Neural cell (in vitro differentiated cells): ENCODE measurements around the gene DIAPH2. TPM values are rescaled to one million over a fixed set of nuclear protein-coding genes. Genes with fewer than 3 reads are reported as not detected.

Experiments used
- H2AFZ ChIP-seq: fragments of 200-600, 300-800 bp; sonication (generic), shearing (Covaris generic); 2 replicates; pipeline ENCODE4 v1.6.0; 2014; ENCODE audit warnings: low read depth, mild to moderate bottlenecking, antibody characterized with exemption, low read length, moderate library complexity
- H3F3A ChIP-seq: fragments of 200-600 bp; shearing (Covaris generic); 2 replicates; pipeline ENCODE4 v1.6.1; 2016; ENCODE audit warnings: mild to moderate bottlenecking, moderate library complexity, mixed read lengths, antibody characterized with exemption, low read length; ENCODE audit not compliant: insufficient read depth, poor library complexity, severe bottlenecking
- H3K27ac ChIP-seq: fragments of 200-600, 300-800 bp; sonication (generic), shearing (Covaris generic); 2 replicates; pipeline ENCODE4 v1.5.1; 2014; ENCODE audit warnings: mild to moderate bottlenecking, low read length, moderate library complexity
- H3K27me3 ChIP-seq: fragments of 300-800, 200-600 bp; sonication (generic), shearing (Covaris generic); 2 replicates; pipeline ENCODE4 v1.6.0; 2014; ENCODE audit warnings: mild to moderate bottlenecking, low read depth, low read length, moderate library complexity; ENCODE audit not compliant: insufficient read depth
- H3K36me3 ChIP-seq: fragments of 300-800, 200-600 bp; sonication (generic), shearing (Covaris generic); 2 replicates; pipeline ENCODE4 v1.5.1; 2014; ENCODE audit warnings: mild to moderate bottlenecking, antibody characterized with exemption, low read length, moderate library complexity; ENCODE audit not compliant: insufficient read depth
- H3K4me2 ChIP-seq: fragments of 300-800, 200-600 bp; sonication (generic), shearing (Covaris generic); 2 replicates; pipeline ENCODE4 v1.6.0; 2014; ENCODE audit warnings: mild to moderate bottlenecking, low read length
- H3K4me3 ChIP-seq: fragments of 300-800, 200-600 bp; sonication (generic), shearing (Covaris generic); 2 replicates; pipeline ENCODE4 v1.5.1; 2014; ENCODE audit warnings: mild to moderate bottlenecking, low read length, moderate library complexity
- H3K79me2 ChIP-seq: fragments of 200-600 bp; shearing (Covaris generic); replicated peaks from 2 replicates; pipeline ENCODE4 v1.6.0; 2014; ENCODE audit warnings: mild to moderate bottlenecking, low read length, moderate library complexity; ENCODE audit not compliant: insufficient read depth
- H3K9ac ChIP-seq: fragments of 300-800, 200-600 bp; sonication (generic), shearing (Covaris generic); 2 replicates; pipeline ENCODE4 v1.6.1; 2016; ENCODE audit warnings: mild to moderate bottlenecking, low read length, mixed read lengths
- H3K9me2 ChIP-seq: fragments of 200-600 bp; shearing (Covaris generic); 2 replicates; pipeline ENCODE4 v1.6.1; 2016; ENCODE audit warnings: mild to moderate bottlenecking, low read length, mixed read lengths; ENCODE audit not compliant: insufficient read depth
- H3K9me3 ChIP-seq: fragments of 200-600, 300-800 bp; sonication (generic), shearing (Covaris generic); 2 replicates; pipeline ENCODE4 v1.6.1; 2016; ENCODE audit warnings: mild to moderate bottlenecking, mixed run types, low read length, moderate library complexity, mixed read lengths
- H4K20me1 ChIP-seq: fragments of 200-600 bp; shearing (Covaris generic); 2 replicates; pipeline ENCODE4 v1.6.1; 2016; ENCODE audit warnings: mild to moderate bottlenecking, mixed run types; ENCODE audit not compliant: insufficient read depth
- CTCF ChIP-seq: fragments of 450-650 bp; IDR thresholded peaks from 2 replicates; pipeline ENCODE4 v1.5.1; 2014; ENCODE audit warnings: antibody characterized with exemption, mild to moderate bottlenecking, moderate library complexity; ENCODE audit not compliant: poor library complexity, severe bottlenecking
- EP300 ChIP-seq: fragments of 450-650 bp; conservative IDR thresholded peaks from 2 replicates; pipeline ENCODE4 v1.6.1; 2014; ENCODE audit warnings: antibody characterized with exemption, mild to moderate bottlenecking, moderate library complexity; ENCODE audit not compliant: poor library complexity, severe bottlenecking
- EZH2 ChIP-seq: fragments of 200-600, 300-800 bp; shearing (Covaris generic), sonication (generic); IDR thresholded peaks from 2 replicates; pipeline ENCODE4 v1.6.1; 2014; ENCODE audit warnings: antibody characterized with exemption, low read length, borderline replicate concordance, mild to moderate bottlenecking; ENCODE audit not compliant: insufficient read depth, poor library complexity, severe bottlenecking
- MXI1 ChIP-seq: fragments of 450-650 bp; conservative IDR thresholded peaks from 2 replicates; pipeline ENCODE4 v1.6.1; 2014; ENCODE audit warnings: antibody characterized with exemption, mild to moderate bottlenecking; ENCODE audit not compliant: poor library complexity, severe bottlenecking
- POLR2AphosphoS5 ChIP-seq: IDR thresholded peaks from 2 replicates; pipeline ENCODE4 v1.6.1; 2012
- RAD21 ChIP-seq: fragments of 450-650 bp; conservative IDR thresholded peaks from 2 replicates; pipeline ENCODE4 v1.6.1; 2014; ENCODE audit warnings: antibody characterized with exemption, mild to moderate bottlenecking, moderate library complexity
- REST ChIP-seq: IDR thresholded peaks from 2 replicates; pipeline ENCODE4 v1.6.1; 2012; ENCODE audit warnings: borderline replicate concordance
- SMC3 ChIP-seq: fragments of 450-650 bp; conservative IDR thresholded peaks from 2 replicates; pipeline ENCODE4 v1.6.1; 2014; ENCODE audit warnings: antibody characterized with exemption, mild to moderate bottlenecking, moderate library complexity; ENCODE audit not compliant: poor library complexity
- TAF1 ChIP-seq: IDR thresholded peaks from 2 replicates; pipeline ENCODE4 v1.6.1; 2012; ENCODE audit warnings: low read depth
- polyA plus RNA-seq: library from polyadenylated mRNA; depleted of rRNA; stranded (reverse); fragments of >200 nt; gene quantifications from 2 replicates; pipeline ENCODE4 v1.2.3, GENCODE V29; 2014

The DIAPH2 gene
- polyA plus RNA-seq, 1 donor from 2014 or later = 0.07 TPM

GRCh38 chrX:97597954-97598353, 913.3 kb downstream of the DIAPH2 start:
- Histone ChIP-seq H3K79me2 (no peaks in the 10 kb centered on the region), H3K27ac (no peak overlapping the region), H3K27me3 (no peaks in the 10 kb centered on the region), H3K4me2 (no peak overlapping the region), H3K9me3 (no peaks in the 10 kb centered on the region), H3F3A (no peaks in the 10 kb centered on the region), H4K20me1 (no peaks in the 10 kb centered on the region), H2AFZ (no peak overlapping the region), H3K36me3 (no peaks in the 10 kb centered on the region), H3K9ac (no peak overlapping the region), H3K9me2 (no peaks in the 10 kb centered on the region), H3K4me3 (no peak overlapping the region)
- TF ChIP-seq EZH2 (no peak), SMC3 (no peak), TAF1 (no peak)

- Histone ChIP-seq H3K4me3 (no peak overlapping the region), H3F3A (no peaks in the 10 kb centered on the region), H3K4me2 (no peak overlapping the region), H3K27me3 (no peaks in the 10 kb centered on the region), H3K36me3 (no peaks in the 10 kb centered on the region), H3K9me2 (no peaks in the 10 kb centered on the region), H3K79me2 (no peaks in the 10 kb centered on the region), H4K20me1 (no peaks in the 10 kb centered on the region), H3K9me3 (no peaks in the 10 kb centered on the region), H3K27ac (no peak overlapping the region), H2AFZ (no peak overlapping the region), H3K9ac (no peak overlapping the region)
- TF ChIP-seq TAF1 (no peak), RAD21 (no peak), EZH2 (no peak), MXI1 (no peak), SMC3 (no peak), POLR2AphosphoS5 (no peak), CTCF (no peak), EP300 (no peak), REST (no peak)
Measured at GRCh38 chrX:97602465-97603258, 918.0 kb downstream of the DIAPH2 start.
